ENCODE data around the gene OPCML.

OPCML gene

GRCh38 chr11:133541720-133542095, 9.4 kb upstream of the OPCML start:
- DNase-seq (ENCODE audit: extremely low spot score, insufficient read length, low read depth), result no peak
- no peak for FAIRE-seq

- no peak for FAIRE-seq
- DNase-seq (ENCODE audit: extremely low spot score, insufficient read length, low read depth), result no peak
These were observed 8.9 kb upstream of the OPCML start for GRCh38 chr11:133541021-133541719.

- no peak for DNase-seq (ENCODE audit: extremely low spot score, insufficient read length, low read depth)
- FAIRE-seq, result no peak
These were observed 3.9 kb upstream of the OPCML start for GRCh38 chr11:133536198-133536597.

DNA sequence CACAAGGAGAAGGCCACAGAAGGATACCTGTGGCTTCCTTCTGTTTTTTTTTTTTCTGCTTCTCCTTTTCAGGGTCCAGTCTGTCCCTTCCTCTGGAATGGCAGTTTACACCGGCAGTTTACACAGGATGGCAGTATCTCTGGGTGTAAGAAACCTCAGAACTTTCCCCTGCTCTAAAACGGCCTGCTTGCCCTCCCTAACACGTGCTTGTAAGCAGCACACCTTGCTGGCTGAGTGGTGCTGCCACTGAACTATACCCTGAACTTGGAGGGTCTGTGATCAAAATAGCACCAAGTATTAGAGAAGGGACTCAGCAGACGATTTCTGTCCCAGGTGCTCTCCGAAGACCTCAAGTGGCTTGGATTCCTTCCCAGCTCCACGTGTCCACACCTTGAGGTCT, 904 bp upstream of the OPCML start:
- no peak for DNase-seq (ENCODE audit: extremely low spot score, insufficient read length, low read depth)
- FAIRE-seq, result no peak

DNA sequence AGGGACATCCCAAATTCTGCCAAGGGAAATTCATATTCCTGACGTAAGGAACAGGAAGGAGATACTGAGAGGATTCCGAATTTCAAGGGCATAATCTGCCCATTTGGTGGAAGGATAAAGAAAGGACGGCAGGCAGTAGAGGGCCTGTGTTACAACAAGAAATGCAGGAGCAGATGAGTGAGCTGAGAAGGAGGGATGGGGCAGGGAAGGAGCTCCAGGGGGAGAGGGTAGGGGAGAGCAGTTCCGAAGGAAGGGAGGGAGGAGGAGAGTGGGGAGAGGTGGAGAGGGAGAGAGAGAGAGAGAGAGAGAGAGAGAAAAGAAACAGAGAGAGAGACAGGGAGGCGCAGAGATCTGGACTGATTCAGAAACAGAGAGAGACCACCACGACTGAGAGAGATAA, 843 bp downstream of the OPCML start:
- FAIRE-seq (no peak), DNase-seq (ENCODE audit: extremely low spot score, insufficient read length, low read depth) (no peak)

GRCh38 chr11:133530501-133530835, 1.8 kb downstream of the OPCML start:
- FAIRE-seq, result no peak
- no peak for DNase-seq (ENCODE audit: extremely low spot score, insufficient read length, low read depth)

DNA sequence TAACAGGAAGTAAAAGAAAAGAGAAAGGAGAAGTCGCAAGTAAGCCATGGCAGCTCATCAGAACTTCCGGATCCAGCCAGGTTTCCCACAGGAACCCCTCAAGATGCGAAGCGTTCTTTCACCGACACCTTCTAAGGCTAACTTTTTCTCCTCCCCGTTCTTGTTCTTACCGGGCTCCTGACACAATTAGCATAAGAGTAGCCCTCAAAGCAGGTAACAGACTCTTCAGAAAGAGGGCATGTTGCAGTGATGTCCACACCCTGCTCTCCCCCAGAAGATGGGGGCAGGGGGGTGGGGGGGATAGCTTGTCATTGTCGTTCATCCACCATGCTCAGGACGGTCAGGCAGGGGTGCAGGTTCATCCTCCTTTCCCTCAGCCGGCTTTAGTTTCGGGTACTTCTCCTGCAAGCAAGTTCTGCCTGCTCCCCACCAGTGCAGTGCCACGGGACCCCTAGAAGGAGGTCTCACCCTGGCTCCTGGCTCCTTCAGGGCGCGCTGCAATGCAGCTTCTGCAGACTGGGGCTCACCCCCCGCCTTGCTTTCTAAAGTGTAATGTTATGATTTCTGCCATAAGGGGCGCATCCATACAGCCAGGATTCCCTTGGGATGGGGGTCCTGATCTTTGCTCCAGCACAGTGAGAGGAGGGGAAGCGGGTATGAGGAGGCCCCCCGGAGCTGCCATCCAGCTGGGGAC, 2.3 kb downstream of the OPCML start:
- FAIRE-seq, result no peak
- DNase-seq (ENCODE audit: extremely low spot score, insufficient read length, low read depth), result no peak

- no peak for DNase-seq (ENCODE audit: extremely low spot score, insufficient read length, low read depth)
- FAIRE-seq, result no peak
These were observed 5.5 kb downstream of the OPCML start for GRCh38 chr11:133526790-133527189.

DNA sequence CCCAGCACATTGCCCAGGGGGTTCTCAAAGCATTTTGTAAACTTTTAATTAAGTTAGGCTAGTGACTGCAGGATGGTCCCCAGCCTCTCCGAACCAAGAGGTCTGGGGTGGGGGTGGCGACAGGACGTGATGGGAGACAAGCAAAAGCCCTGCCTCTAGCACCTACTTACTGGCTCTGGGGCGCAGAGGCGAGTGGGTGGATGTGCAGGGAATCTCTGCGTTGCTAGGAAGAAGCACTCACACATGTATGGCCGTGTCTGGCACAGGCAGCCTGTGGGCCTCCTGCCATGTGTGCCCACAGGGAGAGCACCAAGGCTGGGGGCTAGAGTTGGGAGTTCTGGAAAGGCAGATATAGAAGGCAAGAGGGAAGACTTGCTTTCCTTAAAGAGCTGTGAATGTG, 6.3 kb downstream of the OPCML start:
- no peak for FAIRE-seq

GRCh38 chr11:133524488-133524887, 7.8 kb downstream of the OPCML start:
- DNase-seq (ENCODE audit: extremely low spot score, insufficient read length, low read depth) (no peak), FAIRE-seq (no peak)

More for the DNA sequence above, 6.3 kb downstream of the OPCML start:
- no peak for DNase-seq (ENCODE audit: extremely low spot score, insufficient read length, low read depth)

- FAIRE-seq, result no peak
These were observed 10.0 kb downstream of the OPCML start for GRCh38 chr11:133522344-133522743.

GRCh38 chr11:133521502-133521901, 10.8 kb downstream of the OPCML start:
- FAIRE-seq (no peak), DNase-seq (ENCODE audit: extremely low spot score, insufficient read length, low read depth) (no peak)

More at GRCh38 chr11:133522344-133522743, 10.0 kb downstream of the OPCML start:
- DNase-seq (ENCODE audit: extremely low spot score, insufficient read length, low read depth), result no peak

DNA sequence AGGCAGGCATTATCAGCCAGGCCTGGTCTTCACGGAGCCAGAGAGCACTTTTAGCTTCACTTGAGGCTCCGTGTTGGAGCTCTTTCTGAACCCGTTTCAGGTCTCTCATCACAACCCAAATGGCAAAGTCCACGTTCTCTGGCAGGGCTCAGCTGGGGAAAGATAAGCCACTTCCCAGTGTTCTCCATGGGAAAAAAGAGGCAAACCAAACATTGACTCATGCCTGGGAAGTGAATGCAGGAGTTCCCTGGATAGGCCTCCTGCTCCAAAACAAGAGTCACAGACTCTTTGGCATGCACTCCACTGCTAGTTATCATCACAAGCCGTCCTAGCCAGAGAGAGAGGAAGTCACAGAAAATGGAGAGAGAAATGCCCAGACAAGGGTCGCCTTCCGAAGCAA, 11.6 kb downstream of the OPCML start:
- no peak for DNase-seq (ENCODE audit: extremely low spot score, insufficient read length, low read depth)
- FAIRE-seq, result no peak

DNA sequence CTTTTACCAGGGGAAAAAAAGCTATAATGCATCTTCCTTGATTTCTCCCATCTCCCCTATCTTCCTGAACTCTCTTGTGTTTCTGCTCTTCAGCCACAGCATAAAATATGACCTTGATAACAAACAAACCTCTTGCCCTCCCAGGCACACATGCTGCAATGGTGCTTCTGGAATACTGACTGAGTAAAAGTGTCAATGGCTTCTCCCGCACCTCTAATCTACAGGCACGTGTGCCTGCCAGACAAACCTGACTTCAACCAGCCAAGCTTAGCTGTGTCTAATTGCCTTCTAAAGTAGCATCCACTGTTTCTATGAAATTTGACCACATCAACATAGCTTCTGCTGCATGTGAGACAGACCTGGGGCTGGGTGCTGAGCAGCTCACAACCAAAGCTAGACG, 12.7 kb downstream of the OPCML start:
- FAIRE-seq (no peak), DNase-seq (ENCODE audit: extremely low spot score, insufficient read length, low read depth) (no peak)

DNA sequence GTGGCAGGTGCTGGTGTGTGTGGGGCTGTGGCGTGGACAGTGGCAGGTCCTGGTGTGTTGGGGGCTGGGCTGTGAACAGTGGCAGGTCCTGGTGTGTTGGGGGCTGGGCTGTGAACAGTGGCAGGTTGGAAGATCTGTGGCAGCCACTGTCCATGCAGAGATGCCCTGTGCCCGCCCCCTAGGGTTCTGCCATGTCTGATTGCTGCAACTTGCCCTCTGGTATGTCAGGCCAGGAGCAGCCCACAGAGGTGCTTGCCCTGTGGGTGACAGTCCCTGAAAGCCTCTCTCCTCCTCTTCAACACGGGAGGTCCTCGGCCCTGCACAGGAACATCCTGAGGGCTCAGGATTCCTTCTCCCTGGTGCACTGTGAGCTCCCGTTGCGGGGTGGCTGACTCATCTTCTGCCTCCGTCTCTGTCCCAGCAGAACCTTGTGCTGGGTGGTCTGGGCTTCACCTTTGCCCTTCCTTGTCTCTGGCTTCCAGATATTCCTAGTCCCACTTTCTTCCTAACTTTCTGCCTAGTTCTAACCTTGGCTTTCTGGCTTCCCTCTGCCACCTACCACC, 13.5 kb downstream of the OPCML start:
- FAIRE-seq, result no peak
- no peak for DNase-seq (ENCODE audit: extremely low spot score, insufficient read length, low read depth)

DNA sequence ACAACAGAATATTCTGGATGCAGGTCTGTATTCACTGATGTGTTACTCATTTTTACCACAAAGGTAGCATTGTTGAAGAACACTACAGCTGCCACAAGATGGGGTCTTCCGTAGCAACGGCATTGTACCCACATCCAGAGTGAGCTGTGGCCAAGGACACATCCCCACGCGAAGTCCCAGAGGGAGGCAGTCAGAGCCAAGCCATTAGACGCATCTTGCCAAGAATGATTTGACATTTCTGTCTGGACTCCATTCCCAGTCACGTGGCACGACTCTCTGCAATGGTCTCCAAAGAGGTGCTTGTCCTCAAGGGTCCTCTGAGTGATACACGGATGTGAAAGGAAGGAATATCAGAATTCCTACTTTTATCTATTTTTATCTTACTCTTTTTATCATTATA, 15.5 kb downstream of the OPCML start:
- no peak for FAIRE-seq
- DNase-seq (ENCODE audit: extremely low spot score, insufficient read length, low read depth), result no peak

DNA sequence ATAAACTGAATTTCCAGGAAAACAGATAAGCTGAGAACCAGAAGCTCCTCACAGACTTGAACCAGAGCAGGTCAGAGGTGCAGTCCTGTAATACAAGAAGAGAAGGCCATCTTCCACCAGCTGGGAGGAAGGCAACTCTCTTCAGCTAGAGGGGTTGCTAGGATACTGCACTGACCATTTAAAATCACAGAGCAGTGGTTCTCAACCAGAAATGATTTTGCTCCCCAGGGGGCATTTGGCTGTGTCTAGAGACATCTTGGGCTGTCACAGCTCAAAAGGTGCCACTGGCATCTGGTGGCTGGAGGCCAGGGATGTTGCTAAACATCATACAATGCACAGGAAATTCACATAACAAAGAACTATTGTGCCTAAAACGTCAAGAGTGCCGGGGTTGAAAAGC, 17.2 kb downstream of the OPCML start:
- FAIRE-seq (no peak), DNase-seq (ENCODE audit: extremely low spot score, insufficient read length, low read depth) (no peak)

DNA sequence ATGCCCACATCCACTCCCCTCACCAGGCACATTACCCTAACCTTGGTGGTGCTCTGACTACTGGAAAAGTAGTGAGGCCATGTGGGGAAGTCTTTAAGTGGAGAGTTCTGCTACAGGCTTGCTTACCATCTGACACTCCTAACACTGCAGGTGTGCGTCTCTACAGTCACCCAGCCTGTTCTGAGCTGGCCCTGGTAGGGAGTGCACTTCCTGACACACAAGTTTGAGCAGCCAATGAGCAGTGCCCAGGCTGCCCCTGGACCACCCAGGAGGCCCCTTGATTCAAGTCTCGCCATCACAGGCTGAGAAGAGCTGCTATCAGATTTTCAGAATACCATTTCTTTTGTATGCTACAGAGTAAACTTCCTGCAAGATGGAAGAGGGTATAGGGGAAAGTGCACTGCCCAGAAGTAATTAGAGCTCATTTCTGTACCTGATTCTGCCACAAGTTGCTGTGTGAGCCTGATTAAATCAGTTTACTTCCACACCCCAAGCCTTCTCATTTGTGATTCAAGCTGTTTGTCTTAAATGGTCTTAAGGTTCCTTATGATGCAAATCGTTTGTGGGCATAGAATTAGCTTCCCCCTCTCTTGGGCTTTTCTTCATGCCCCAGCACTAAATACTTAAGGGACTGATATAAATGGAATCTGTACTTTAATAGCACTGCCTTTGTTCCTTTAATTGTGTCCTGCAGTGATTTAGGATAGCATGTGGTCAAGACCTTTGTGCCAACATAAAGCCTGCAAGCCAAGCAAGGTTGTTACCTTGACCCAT, 22.2 kb downstream of the OPCML start:
- no peak for FAIRE-seq
- no peak for DNase-seq (ENCODE audit: extremely low spot score, insufficient read length, low read depth)

DNA sequence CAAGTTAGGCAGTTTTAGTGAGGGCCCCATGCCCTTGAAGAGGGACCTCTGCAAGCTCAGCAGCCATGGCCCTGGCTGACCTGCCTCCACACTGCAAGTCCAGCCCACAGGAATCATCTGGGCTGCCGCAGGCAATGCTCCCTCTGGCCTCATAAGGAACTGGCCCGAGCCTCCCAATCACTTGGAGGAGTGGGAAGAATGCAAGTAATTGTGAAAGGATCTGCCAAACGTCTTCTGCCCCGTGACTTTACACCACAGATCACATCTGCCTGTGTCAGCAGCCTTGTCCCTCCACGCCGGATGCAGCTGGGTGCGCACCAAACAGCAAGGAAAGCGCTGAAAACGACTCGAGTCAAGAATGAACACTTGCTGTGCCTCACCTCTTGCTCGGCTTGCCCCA, 23.8 kb downstream of the OPCML start:
- FAIRE-seq (no peak), DNase-seq (ENCODE audit: extremely low spot score, insufficient read length, low read depth) (no peak)

GRCh38 chr11:133507185-133507584, 25.1 kb downstream of the OPCML start:
- DNase-seq (ENCODE audit: extremely low spot score, insufficient read length, low read depth) (no peak), FAIRE-seq (no peak)

DNA sequence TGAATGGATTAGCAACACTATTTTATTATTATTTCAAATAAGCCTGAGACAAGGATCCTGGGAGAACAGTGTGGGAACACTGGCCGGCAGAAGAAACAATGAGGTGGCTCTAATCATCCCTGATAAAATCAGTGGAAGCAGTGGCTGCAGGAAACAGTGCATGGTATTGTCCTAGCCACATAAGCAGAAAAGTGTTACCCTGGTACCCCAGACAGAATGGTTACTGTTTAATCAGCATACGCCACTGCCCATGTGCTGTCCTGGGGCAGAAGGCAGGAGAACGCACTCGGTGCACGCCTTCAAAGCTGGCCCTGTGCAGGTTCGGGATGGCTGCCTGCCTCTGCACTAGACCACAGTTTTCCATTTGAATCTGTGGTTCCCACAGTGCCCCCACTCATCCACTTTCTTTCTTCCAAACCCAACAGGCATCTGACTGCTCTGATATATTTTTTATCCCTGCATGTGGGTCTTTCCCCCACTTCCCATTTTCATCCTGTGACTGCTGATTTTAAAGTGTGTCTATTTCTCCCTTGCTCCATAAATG, 25.7 kb downstream of the OPCML start:
- DNase-seq (ENCODE audit: extremely low spot score, insufficient read length, low read depth), result no peak
- FAIRE-seq, result no peak
